ENCODE results near the gene PTCRA. TPM values are rescaled to one million over a fixed set of nuclear protein-coding genes. Genes with fewer than 3 reads are reported as not detected.

PTCRA gene
- total and polyA plus RNA-seq, 2 experiments from 2014 or later: not detected

GRCh38 chr6:42936398-42936797, 20.5 kb downstream of the PTCRA start (continued):
- no peak for TF ChIP-seq ZNF462 (CRISPR knock-in tag; IDR thresholded peaks at IDR 0.05)
- TF ChIP-seq JUNB (IDR thresholded peaks at IDR 0.05; ENCODE audit: unreplicated experiment): no peak
- TF ChIP-seq STAT1 (IDR thresholded peaks at IDR 0.05; ENCODE audit: unreplicated experiment): no peak
- no peak for TF ChIP-seq CTCF (conservative IDR thresholded peaks at IDR 0.05; ENCODE audit: low read depth in 2 of 2)
- TF ChIP-seq EZH2phosphoT487 (IDR thresholded peaks at IDR 0.05; ENCODE audit: unreplicated experiment): no peak

- Histone ChIP-seq H4K20me1 (replicated peaks; ENCODE audit: insufficient read depth) (peaks cover 11% of the 10 kb centered on the region), H3K4me3 (no peak overlapping the region), H3K27ac (ENCODE audit: low read depth) (no peak overlapping the region), H3K9me2 (ENCODE audit: insufficient read depth) (no peaks in the 10 kb centered on the region), H3K36me3 (ENCODE audit: insufficient read depth) (peaks cover 25% of the 10 kb centered on the region), H3K4me1 (ENCODE audit: insufficient read depth) (no peaks in the 10 kb centered on the region), H3K27me3 (ENCODE audit: insufficient read depth) (no peaks in the 10 kb centered on the region), H2AFZ (no peak overlapping the region), H3F3A (replicated peaks; ENCODE audit: low read depth) (0 out of 2 replicates have a peak, but pooled peaks cover 12% of the 10 kb centered on the region), H3K4me2 (no peak overlapping the region), H3K79me2 (replicated peaks; ENCODE audit: insufficient read depth) (peaks cover 27% of the 10 kb centered on the region)
- ATAC-seq: no peak
- Mint-ChIP-seq H3K9me3 (no peaks in the 10 kb centered on the region), H3K27ac (no peak overlapping the region), H3K4me3 (peak overlapping the region; percentile 19; the same call in 1 of the 3 replicates), H3K36me3 (ENCODE audit: low read depth) (peaks cover 71% of the 10 kb centered on the region), H3K27me3 (ENCODE audit: insufficient read depth, low read depth, poor library complexity) (peaks cover 15% of the 10 kb centered on the region), H3K4me1 (peaks cover 16% of the 10 kb centered on the region)
- DNase-seq (ENCODE audit: low spot score): no peak
- TF ChIP-seq ZNF114 (CRISPR knock-in tag; IDR thresholded peaks at IDR 0.05) (no peak), CTCF (conservative IDR thresholded peaks at IDR 0.05; ENCODE audit: low read depth in 2 of 2) (no peak), CREB1 (CRISPR knock-in tag; IDR thresholded peaks at IDR 0.05; ENCODE audit: low read depth) (no peak), STAT1 (IDR thresholded peaks at IDR 0.05; ENCODE audit: unreplicated experiment) (no peak), REST (IDR thresholded peaks at IDR 0.05; ENCODE audit: unreplicated experiment) (no peak)
Measured at GRCh38 chr6:42937548-42938427, 21.9 kb downstream of the PTCRA start.
